Mesenchymal stem cell (in vitro differentiated cells and primary cell): ENCODE measurements around the gene KRTAP10-1.

Experiments
- DNase-seq: peaks from one replicate; pipeline ENCODE4 v3.0.0-alpha.2; 2013
- H2AFZ ChIP-seq: one replicate; pipeline ENCODE4 v1.6.1; 2013; ENCODE audit warnings: low read depth, mild to moderate bottlenecking, control low read depth, inconsistent platforms, low read length, moderate library complexity
- H2AK5ac ChIP-seq: 2 replicates; pipeline ENCODE4 v1.6.1; 2013; ENCODE audit warnings: low read length, moderate library complexity, mild to moderate bottlenecking, inconsistent platforms; ENCODE audit not compliant: severe bottlenecking
- H2BK120ac ChIP-seq: one replicate; pipeline ENCODE4 v1.6.1; 2013; ENCODE audit warnings: low read depth, mild to moderate bottlenecking, inconsistent platforms, low read length, moderate library complexity
- H2BK12ac ChIP-seq, 2 experiments: one replicate each; pipeline ENCODE4 v1.6.1; 2013; ENCODE audit warnings: inconsistent platforms in 2 of 2, low read length in 2 of 2, mild to moderate bottlenecking in 2 of 2, moderate library complexity in 2 of 2, control low read depth in 1 of 2
- H2BK15ac ChIP-seq: one replicate; pipeline ENCODE4 v1.6.1; 2013; ENCODE audit warnings: mild to moderate bottlenecking, low read depth, inconsistent platforms; ENCODE audit not compliant: poor library complexity, severe bottlenecking
- H2BK5ac ChIP-seq: 2 replicates; pipeline ENCODE4 v1.6.1; 2013; ENCODE audit warnings: low read depth, mild to moderate bottlenecking, low read length, control low read depth, inconsistent platforms; ENCODE audit not compliant: poor library complexity, severe bottlenecking
- H3K14ac ChIP-seq, 2 experiments: one replicate each; pipeline ENCODE4 v1.6.1; 2013; ENCODE audit warnings: inconsistent platforms in 2 of 2, low read length in 2 of 2, control low read depth in 1 of 2, mild to moderate bottlenecking in 1 of 2, moderate library complexity in 1 of 2
- H3K18ac ChIP-seq, 2 experiments: one replicate each; pipeline ENCODE4 v1.6.1; 2013; ENCODE audit warnings: inconsistent platforms in 2 of 2, low read length in 2 of 2, control low read depth in 1 of 2, low read depth in 1 of 2, mild to moderate bottlenecking in 1 of 2
- H3K23ac ChIP-seq, 2 experiments: one replicate each; pipeline ENCODE4 v1.6.1; 2013; ENCODE audit warnings: inconsistent platforms in 2 of 2, low read length in 2 of 2, mild to moderate bottlenecking in 2 of 2, moderate library complexity in 2 of 2, control low read depth in 1 of 2
- H3K27ac ChIP-seq: 2 replicates; pipeline ENCODE4 v1.5.1; 2013; ENCODE audit warnings: mild to moderate bottlenecking, moderate library complexity, low read length, control low read depth, inconsistent platforms; ENCODE audit not compliant: poor library complexity, severe bottlenecking
- H3K27me3 ChIP-seq, 2 experiments: 2 replicates each; pipeline versions ENCODE4 v1.6.1 to v1.7.0; 2013; ENCODE audit warnings: low read length in 2 of 2, mild to moderate bottlenecking in 2 of 2, moderate library complexity in 2 of 2, control low read depth in 1 of 2, inconsistent platforms in 1 of 2; ENCODE audit not compliant: control insufficient read depth in 1 of 2, insufficient read depth in 1 of 2
- H3K36me3 ChIP-seq, 2 experiments: 2 replicates each; pipeline versions ENCODE4 v1.6.1 to v1.7.0; 2013; ENCODE audit warnings: low read length in 2 of 2, control low read depth in 1 of 2, inconsistent platforms in 1 of 2, low read depth in 1 of 2, mild to moderate bottlenecking in 1 of 2; ENCODE audit not compliant: insufficient read depth in 2 of 2, control insufficient read depth in 1 of 2
- H3K4ac ChIP-seq, 2 experiments: one replicate each; pipeline ENCODE4 v1.6.1; 2013; ENCODE audit warnings: inconsistent platforms in 2 of 2, low read length in 2 of 2, mild to moderate bottlenecking in 2 of 2, moderate library complexity in 2 of 2, control low read depth in 1 of 2, low read depth in 1 of 2
- H3K4me1 ChIP-seq: 2 replicates; pipeline ENCODE4 v1.6.1; 2013; ENCODE audit warnings: low read depth, low read length, control low read depth; ENCODE audit not compliant: control insufficient read depth, insufficient read depth
- H3K4me2 ChIP-seq: 2 replicates; pipeline ENCODE4 v1.6.1; 2013; ENCODE audit warnings: low read length, mild to moderate bottlenecking, inconsistent platforms; ENCODE audit not compliant: poor library complexity, severe bottlenecking
- H3K4me3 ChIP-seq, 2 experiments: 2 replicates each; pipeline versions ENCODE4 v1.5.1 to v1.7.0; 2013; ENCODE audit warnings: low read length in 2 of 2, mild to moderate bottlenecking in 2 of 2, control low read depth in 1 of 2, low read depth in 1 of 2; ENCODE audit not compliant: insufficient read depth in 1 of 2
- H3K79me1 ChIP-seq: replicated peaks from 2 replicates; pipeline ENCODE4 v1.6.1; 2013; ENCODE audit warnings: mild to moderate bottlenecking, control low read depth, low read length, inconsistent platforms; ENCODE audit not compliant: poor library complexity, severe bottlenecking
- H3K9ac ChIP-seq: 2 replicates; pipeline ENCODE4 v1.7.0; 2013; ENCODE audit warnings: mild to moderate bottlenecking, low read length, moderate library complexity
- H3K9me3 ChIP-seq: 2 replicates; pipeline ENCODE4 v1.7.0; 2013; ENCODE audit warnings: mild to moderate bottlenecking, low read length; ENCODE audit not compliant: control insufficient read depth
- H4K8ac ChIP-seq: one replicate; pipeline ENCODE4 v1.6.1; 2013; ENCODE audit warnings: inconsistent platforms, mild to moderate bottlenecking, low read length, moderate library complexity
- H4K91ac ChIP-seq: one replicate; pipeline ENCODE4 v1.6.1; 2013; ENCODE audit warnings: mild to moderate bottlenecking, low read length, inconsistent platforms
- WGBS: methylation state at CpG from one replicate; pipeline ENCODE4 v1.1.7; 2013; ENCODE audit warnings: mixed read lengths; 5-methylcytosine and 5-hydroxymethylcytosine counted together

KRTAP10-1 gene

GRCh38 chr21:44495611-44496563 lies 44.1 kb downstream of the KRTAP10-1 start:
- no peak overlapping the region for H2AK5ac ChIP-seq
- H2BK5ac ChIP-seq = no peak overlapping the region
- no peaks in the 10 kb centered on the region for H3K4me1 ChIP-seq
- H4K91ac ChIP-seq = no peak overlapping the region
- H3K4me2 ChIP-seq = no peak overlapping the region
- H3K18ac ChIP-seq = no peak overlapping the region
- no peak for DNase-seq
- no peak overlapping the region for H2BK120ac ChIP-seq
- no peak overlapping the region for H2AFZ ChIP-seq
- WGBS = 87% methylated on average over 11 of the region's 16 CpGs
- no peak overlapping the region for H3K14ac ChIP-seq
- no peaks in the 10 kb centered on the region for H3K79me1 ChIP-seq
- H3K27ac ChIP-seq = no peak overlapping the region
- H3K4me3 ChIP-seq = peak overlapping the region in 1 of 2 experiments; percentile 71
- peaks cover 23% of the 10 kb centered on the region for H3K9me3 ChIP-seq
- H2BK12ac ChIP-seq = no peak overlapping the region
- H3K23ac ChIP-seq = no peak overlapping the region
- no peak overlapping the region for H3K4ac ChIP-seq
- peaks cover 20 to 39% of the 10 kb centered on the region in 2 experiments for H3K27me3 ChIP-seq
- no peak overlapping the region for H4K8ac ChIP-seq
- peak overlapping the region; percentile 59 for H3K9ac ChIP-seq
- H2BK15ac ChIP-seq = no peak overlapping the region
- no peaks in the 10 kb centered on the region for H3K36me3 ChIP-seq

DNA sequence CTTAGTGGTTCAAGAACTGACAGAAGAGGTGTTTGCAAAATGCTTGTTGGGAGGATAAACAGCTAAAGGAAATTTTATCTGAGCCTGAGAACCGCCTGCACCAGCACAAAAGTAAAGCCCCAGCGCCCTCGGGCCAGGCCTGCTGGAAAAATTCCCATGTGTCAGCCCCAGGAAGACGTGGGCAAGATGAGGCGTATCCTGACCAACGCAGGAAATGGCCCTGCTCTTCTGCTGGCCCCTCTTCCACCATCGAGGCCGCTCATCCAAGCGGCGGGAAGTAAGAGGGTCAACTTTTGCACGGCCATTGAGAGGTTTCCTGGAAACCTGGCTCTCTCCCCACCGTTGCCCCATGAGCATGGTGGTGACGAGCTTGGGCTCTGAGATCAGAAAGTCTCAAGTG lies 45.0 kb downstream of the KRTAP10-1 start:
- H3K79me1 ChIP-seq = no peaks in the 10 kb centered on the region

GRCh38 chr21:44494418-44494817 lies 45.6 kb downstream of the KRTAP10-1 start:
- Histone ChIP-seq H2AK5ac (no peak overlapping the region), H4K8ac (no peak overlapping the region), H3K4me1 (no peaks in the 10 kb centered on the region), H3K9me3 (peaks cover 23% of the 10 kb centered on the region), H3K14ac (no peak overlapping the region), H3K23ac (no peak overlapping the region), H3K4me3 (no peak overlapping the region), H3K4me2 (no peak overlapping the region), H2BK5ac (no peak overlapping the region), H3K27ac (no peak overlapping the region), H3K36me3 (no peaks in the 10 kb centered on the region), H3K18ac (no peak overlapping the region), H2BK120ac (no peak overlapping the region), H3K4ac (no peak overlapping the region), H3K27me3 (peaks cover 14 to 34% of the 10 kb centered on the region in 2 experiments), H2BK15ac (no peak overlapping the region), H2AFZ (no peak overlapping the region), H4K91ac (no peak overlapping the region), H2BK12ac (no peak overlapping the region), H3K79me1 (no peaks in the 10 kb centered on the region), H3K9ac (no peak overlapping the region)
- DNase-seq = no peak
- 88% methylated on average over 13 of the region's 17 CpGs for WGBS

More for the DNA sequence above, 45.0 kb downstream of the KRTAP10-1 start:
- H3K23ac ChIP-seq = no peak overlapping the region
- H3K27me3 ChIP-seq = peaks cover 16 to 35% of the 10 kb centered on the region in 2 experiments
- no peak overlapping the region for H4K8ac ChIP-seq
- no peak for DNase-seq
- no peaks in the 10 kb centered on the region for H3K4me1 ChIP-seq
- H3K27ac ChIP-seq = no peak overlapping the region
- no peak overlapping the region for H2AK5ac ChIP-seq
- H3K4me2 ChIP-seq = no peak overlapping the region
- H3K36me3 ChIP-seq = no peaks in the 10 kb centered on the region
- H3K4me3 ChIP-seq = no peak overlapping the region
- H2AFZ ChIP-seq = no peak overlapping the region
- H4K91ac ChIP-seq = no peak overlapping the region
- no peak overlapping the region for H2BK5ac ChIP-seq
- peaks cover 23% of the 10 kb centered on the region for H3K9me3 ChIP-seq
- WGBS = 91% methylated on average over 13 of the region's 13 CpGs
- no peak overlapping the region for H3K4ac ChIP-seq
- no peak overlapping the region for H2BK15ac ChIP-seq
- no peak overlapping the region for H3K14ac ChIP-seq
- H2BK120ac ChIP-seq = no peak overlapping the region
- H3K9ac ChIP-seq = no peak overlapping the region
- H2BK12ac ChIP-seq = no peak overlapping the region
- H3K18ac ChIP-seq = no peak overlapping the region

DNA sequence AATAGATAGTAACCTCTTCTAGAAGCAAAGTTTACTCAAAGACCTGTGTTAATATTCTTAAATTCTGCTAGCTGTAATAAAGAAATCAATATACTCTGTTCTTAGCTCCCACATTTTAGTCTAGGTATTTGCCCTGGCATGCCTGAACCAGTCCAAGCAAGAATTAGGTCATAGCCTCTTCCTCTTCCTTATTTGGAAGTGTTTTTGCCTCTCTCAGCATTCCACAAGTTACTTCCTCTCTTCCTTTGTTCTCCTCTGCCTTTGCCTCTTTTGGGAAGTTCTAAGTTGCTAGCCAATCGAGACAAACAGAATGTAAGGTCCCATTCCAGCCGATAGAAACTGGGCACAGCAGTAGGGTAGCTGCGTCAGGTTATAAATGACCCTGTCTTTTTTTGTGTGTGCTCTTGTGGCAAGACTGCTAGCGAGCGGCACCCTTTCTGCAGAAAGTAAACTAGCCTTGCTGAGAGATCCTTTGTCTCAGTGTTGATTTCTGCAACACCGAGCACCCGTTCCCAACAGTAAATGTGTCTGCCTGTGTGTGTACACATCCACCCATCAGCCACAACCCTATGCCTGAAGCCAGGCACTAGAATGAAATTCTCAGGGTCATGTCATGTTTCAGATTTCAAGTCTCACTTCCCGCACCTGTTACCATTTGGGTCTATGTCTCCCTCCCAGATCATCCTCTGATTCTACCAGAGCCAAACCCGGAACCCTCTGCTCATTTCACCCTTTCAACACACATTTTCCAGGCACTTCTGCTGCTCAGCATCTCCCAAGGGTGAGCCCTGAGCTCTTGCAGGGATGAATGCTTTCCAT lies 47.2 kb downstream of the KRTAP10-1 start:
- H3K27ac ChIP-seq = no peak overlapping the region
- no peak overlapping the region for H3K23ac ChIP-seq
- no peak overlapping the region for H4K91ac ChIP-seq
- H3K9me3 ChIP-seq = peaks cover 23% of the 10 kb centered on the region
- no peak overlapping the region for H2BK12ac ChIP-seq
- H3K4me2 ChIP-seq = no peak overlapping the region
- no peak overlapping the region for H2BK120ac ChIP-seq
- no peaks in the 10 kb centered on the region for H3K4me1 ChIP-seq
- no peak overlapping the region for H3K4ac ChIP-seq
- H2AK5ac ChIP-seq = no peak overlapping the region
- H3K4me3 ChIP-seq = peak overlapping the region in 1 of 2 experiments; percentile 29
- no peaks in the 10 kb centered on the region for H3K36me3 ChIP-seq
- H3K27me3 ChIP-seq = peaks cover 19 to 31% of the 10 kb centered on the region in 2 experiments
- WGBS = 89% methylated on average over 9 of the region's 9 CpGs
- H2AFZ ChIP-seq = no peak overlapping the region
- no peak overlapping the region for H3K18ac ChIP-seq
- no peak overlapping the region for H3K9ac ChIP-seq
- H3K79me1 ChIP-seq = no peaks in the 10 kb centered on the region
- no peak overlapping the region for H2BK5ac ChIP-seq
- H2BK15ac ChIP-seq = no peak overlapping the region
- no peak overlapping the region for H3K14ac ChIP-seq
- DNase-seq = no peak
- no peak overlapping the region for H4K8ac ChIP-seq
